Hepatocyte (in vitro differentiated cells): ENCODE measurements around the gene FOXA2. TPM values are rescaled to one million over a fixed set of nuclear protein-coding genes. Genes with fewer than 3 reads are reported as not detected.

Experiments used
- DNase-seq: peaks from one replicate; pipeline ENCODE4 v3.0.0-alpha.2; 2016; ENCODE audit warnings: low spot score
- H2AFZ ChIP-seq: fragments of 200-600 bp; sonication (generic); 2 replicates; pipeline ENCODE4 v1.6.0; 2016; ENCODE audit warnings: antibody characterized with exemption, mild to moderate bottlenecking
- H3K27ac ChIP-seq: fragments of 200-600 bp; sonication (generic); 2 replicates; pipeline ENCODE4 v1.5.1; 2016; ENCODE audit warnings: mild to moderate bottlenecking
- H3K27me3 ChIP-seq: fragments of 200-600 bp; sonication (generic); 2 replicates; pipeline ENCODE4 v1.6.1; 2016
- H3K36me3 ChIP-seq: fragments of 200-600 bp; sonication (generic); replicated peaks from 2 replicates; pipeline ENCODE4 v1.5.1; 2016; ENCODE audit warnings: low read depth; ENCODE audit not compliant: insufficient read depth
- H3K4me1 ChIP-seq: fragments of 200-600 bp; sonication (generic); 2 replicates; pipeline ENCODE4 v1.5.1; 2016; ENCODE audit warnings: mild to moderate bottlenecking, moderate library complexity; ENCODE audit not compliant: insufficient read depth
- H3K4me2 ChIP-seq: fragments of 200-600 bp; sonication (generic); 2 replicates; pipeline ENCODE4 v1.6.0; 2016
- H3K4me3 ChIP-seq: fragments of 200-600 bp; sonication (generic); 2 replicates; pipeline ENCODE4 v1.5.1; 2016; ENCODE audit warnings: mild to moderate bottlenecking
- H3K79me2 ChIP-seq: fragments of 200-600 bp; sonication (generic); 2 replicates; pipeline ENCODE4 v1.6.0; 2017; ENCODE audit warnings: mild to moderate bottlenecking
- H3K9me2 ChIP-seq: fragments of 200-600 bp; sonication (generic); replicated peaks from 2 replicates; pipeline ENCODE4 v1.6.0; 2017; ENCODE audit warnings: mild to moderate bottlenecking; ENCODE audit not compliant: insufficient read depth
- H3K9me3 ChIP-seq: fragments of 200-600 bp; sonication (generic); 2 replicates; pipeline ENCODE4 v1.5.1; 2016; ENCODE audit warnings: low read depth, mild to moderate bottlenecking
- H4K20me1 ChIP-seq: fragments of 200-600 bp; sonication (generic); 2 replicates; pipeline ENCODE4 v1.6.0; 2016; ENCODE audit warnings: mild to moderate bottlenecking; ENCODE audit not compliant: insufficient read depth, poor library complexity, severe bottlenecking
- CTCF ChIP-seq: fragments of 200-600 bp; sonication (generic); IDR thresholded peaks from 2 replicates; pipeline ENCODE4 v1.5.1; 2016; ENCODE audit warnings: antibody characterized with exemption, mild to moderate bottlenecking; ENCODE audit not compliant: poor library complexity
- EZH2 ChIP-seq: fragments of 200-600 bp; sonication (generic); IDR thresholded peaks from 2 replicates; pipeline ENCODE4 v1.6.1; 2016; ENCODE audit warnings: antibody characterized with exemption, mild to moderate bottlenecking, borderline replicate concordance
- EZH2phosphoT487 ChIP-seq: fragments of 200-600 bp; sonication (generic); IDR thresholded peaks from one replicate; pipeline ENCODE4 v1.6.1; 2018; ENCODE audit warnings: antibody characterized with exemption, mild to moderate bottlenecking, low read depth, moderate library complexity; ENCODE audit not compliant: unreplicated experiment, severe bottlenecking
- WGBS: methylation state at CpG from one replicate; pipeline ENCODE4 v1.1.6; 2016; ENCODE audit warnings: low lambda C conversion rate; ENCODE audit errors: missing lambda C conversion rate; 5-methylcytosine and 5-hydroxymethylcytosine counted together
- polyA plus RNA-seq: library from polyadenylated mRNA; unstranded; fragments of >200 nt; fragmentation: Nextera tagmentation; extraction: Ambion mirVana; gene quantifications from 2 replicates; pipeline ENCODE4 v1.2.1, GENCODE V29; 2016
- total RNA-seq: library from RNA; depleted of rRNA; stranded (reverse); fragments of >200 nt; gene quantifications from 2 replicates; pipeline ENCODE4 v1.2.3, GENCODE V29; 2014

FOXA2 gene
- total and polyA plus RNA-seq, 2 experiments from 2014 or later: 7.9 to 13.3 TPM

GRCh38 chr20:22611636-22612035, 27.3 kb upstream of the FOXA2 start:
- Histone ChIP-seq H3K27ac (no peak overlapping the region), H3K27me3 (peaks cover 12% of the 10 kb centered on the region), H3K9me3 (no peaks in the 10 kb centered on the region), H3K9me2 (no peaks in the 10 kb centered on the region), H3K4me2 (no peak overlapping the region), H3K4me1 (no peaks in the 10 kb centered on the region), H3K79me2 (no peaks in the 10 kb centered on the region), H3K4me3 (no peak overlapping the region), H3K36me3 (no peaks in the 10 kb centered on the region), H4K20me1 (no peaks in the 10 kb centered on the region), H2AFZ (no peak overlapping the region)
- TF ChIP-seq EZH2phosphoT487 (no peak), CTCF (no peak), EZH2 (no peak)
- DNase-seq: no peak

- WGBS: 26% methylated on average over 2 of the region's 2 CpGs
- no peaks in the 10 kb centered on the region for H3K4me1 ChIP-seq
- no peak for TF ChIP-seq EZH2
- no peak for TF ChIP-seq CTCF
- TF ChIP-seq EZH2phosphoT487: no peak
Measured at GRCh38 chr20:22607695-22608094, 23.3 kb upstream of the FOXA2 start.

GRCh38 chr20:22604815-22605214, 20.4 kb upstream of the FOXA2 start:
- Histone ChIP-seq H3K4me1 (no peaks in the 10 kb centered on the region), H3K79me2 (no peaks in the 10 kb centered on the region), H3K27ac (no peak overlapping the region), H3K9me3 (no peaks in the 10 kb centered on the region), H3K36me3 (no peaks in the 10 kb centered on the region), H3K4me2 (no peak overlapping the region), H3K27me3 (peaks cover 12% of the 10 kb centered on the region), H3K9me2 (no peaks in the 10 kb centered on the region), H2AFZ (no peak overlapping the region), H3K4me3 (no peak overlapping the region), H4K20me1 (no peaks in the 10 kb centered on the region)
- DNase-seq: no peak
- TF ChIP-seq CTCF: no peak
- TF ChIP-seq EZH2phosphoT487: no peak
- TF ChIP-seq EZH2: no peak

More at GRCh38 chr20:22607695-22608094, 23.3 kb upstream of the FOXA2 start:
- Histone ChIP-seq H3K9me2 (no peaks in the 10 kb centered on the region), H4K20me1 (no peaks in the 10 kb centered on the region), H2AFZ (no peak overlapping the region), H3K9me3 (no peaks in the 10 kb centered on the region), H3K27me3 (peaks cover 12% of the 10 kb centered on the region), H3K79me2 (no peaks in the 10 kb centered on the region), H3K27ac (no peak overlapping the region), H3K4me3 (no peak overlapping the region), H3K36me3 (no peaks in the 10 kb centered on the region), H3K4me2 (no peak overlapping the region)
- DNase-seq: no peak
